ENCODE results near the gene RANBP3L. TPM values are rescaled to one million over a fixed set of nuclear protein-coding genes. Genes with fewer than 3 reads are reported as not detected.

Gene RANBP3L
- total and polyA plus RNA-seq, 9 of the 15 experiments (the other 6 are each of a cell fraction or from before 2014, with no cell fraction given): 0.01 to 0.06 TPM; not detected in 7

DNA sequence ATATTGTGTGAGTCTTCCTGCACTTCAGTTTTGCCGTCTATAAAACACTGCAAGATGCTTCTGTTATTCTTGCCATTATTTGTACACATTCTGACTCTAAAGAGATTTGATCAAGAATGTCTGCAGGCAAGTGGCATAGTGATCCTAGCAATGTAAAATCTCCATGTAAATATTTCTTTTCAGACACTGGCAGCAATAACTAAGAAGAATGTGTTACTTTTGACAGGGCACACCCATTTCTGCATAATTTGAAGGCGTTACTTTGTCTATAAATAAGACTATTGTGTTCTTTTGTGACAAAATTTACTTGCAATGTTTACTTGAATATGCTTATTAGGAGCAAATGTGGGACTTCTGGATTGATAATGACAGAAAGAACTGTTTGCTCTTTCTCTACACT lies 20.1 kb downstream of the RANBP3L start:
- in situ Hi-C loops (cut with MboI) (no loop called here), intact Hi-C loops (cut with micrococcal nuclease) (no loop called here)
- Histone ChIP-seq H3K9me1 (ENCODE audit: control insufficient read depth, insufficient read depth, low read length) (no peaks in the 10 kb centered on the region), H3K4me2 (ENCODE audit: insufficient read depth, low read length) (no peak overlapping the region), H3K9ac (ENCODE audit: insufficient read depth in 1 of 2, low read depth in 2 of 2, low read length in 2 of 2) (no peak overlapping the region), H2AFZ (ENCODE audit: low read depth, low read length) (no peak overlapping the region), H4K20me1 (replicated peaks; ENCODE audit: control insufficient read depth, insufficient read depth, low read length) (no peaks in the 10 kb centered on the region), H3K9me3 (replicated peaks; ENCODE audit: control insufficient read depth, insufficient read depth, low read depth, low read length) (no peaks in the 10 kb centered on the region), H3K27me3 (ENCODE audit: control insufficient read depth in 2 of 2, insufficient read depth in 2 of 2, low read length in 2 of 2) (no peaks in the 10 kb centered on the region), H3K36me3 (ENCODE audit: control insufficient read depth, insufficient read depth, low read length) (no peaks in the 10 kb centered on the region), H3K4me1 (replicated peaks in 1 of 2; ENCODE audit: control insufficient read depth in 2 of 2, insufficient read depth in 2 of 2, low read length in 2 of 2) (no peaks in the 10 kb centered on the region), H3K79me2 (ENCODE audit: control insufficient read depth, insufficient read depth, low read length) (no peaks in the 10 kb centered on the region), H3K4me3 (no peak overlapping the region), H3K27ac (ENCODE audit: extremely low read depth, low read depth, low read length) (no peak overlapping the region)
- 4% methylated on average over 2 of the region's 2 CpGs for WGBS (ENCODE audit: insufficient coverage, low coverage, missing lambda C conversion rate)
- POLR2A ChIA-PET: interaction anchor here (0.5 to 1.5 kb wide), 2 partner anchors 9 to 42 kb away, joined by 3 to 6 read pairs; no protein-coding TSS in a partner anchor
- CTCF ChIA-PET (ENCODE audit: low intra/inter-chr PET ratio): no interaction called here
- no peak for ATAC-seq
- DNase-seq (ENCODE audit: extremely low read depth in 1 of 4, low spot score in 3 of 4): no peak
- TF ChIP-seq, protein P1, sequence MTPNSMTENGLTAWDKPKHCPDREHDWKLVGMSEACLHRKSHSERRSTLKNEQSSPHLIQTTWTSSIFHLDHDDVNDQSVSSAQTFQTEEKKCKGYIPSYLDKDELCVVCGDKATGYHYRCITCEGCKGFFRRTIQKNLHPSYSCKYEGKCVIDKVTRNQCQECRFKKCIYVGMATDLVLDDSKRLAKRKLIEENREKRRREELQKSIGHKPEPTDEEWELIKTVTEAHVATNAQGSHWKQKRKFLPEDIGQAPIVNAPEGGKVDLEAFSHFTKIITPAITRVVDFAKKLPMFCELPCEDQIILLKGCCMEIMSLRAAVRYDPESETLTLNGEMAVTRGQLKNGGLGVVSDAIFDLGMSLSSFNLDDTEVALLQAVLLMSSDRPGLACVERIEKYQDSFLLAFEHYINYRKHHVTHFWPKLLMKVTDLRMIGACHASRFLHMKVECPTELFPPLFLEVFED (CRISPR knock-in tag; conservative IDR thresholded peaks at IDR 0.05): no peak
- TF ChIP-seq MAFG (tag; conservative IDR thresholded peaks at IDR 0.05) (no peak), BCL6 (CRISPR knock-in tag; IDR thresholded peaks at IDR 0.05) (no peak), KDM5B (IDR thresholded peaks at IDR 0.05; ENCODE audit: insufficient replicate concordance, low read depth, low read length) (no peak), CCAR2 (IDR thresholded peaks at IDR 0.05; ENCODE audit: low read depth, low read length) (no peak), ZBED1 (IDR thresholded peaks at IDR 0.05) (no peak), SRSF7 (optimal IDR thresholded peaks at IDR 0.05; ENCODE audit: low read depth, low read length) (no peak), PPARD (CRISPR knock-in tag; IDR thresholded peaks at IDR 0.05) (no peak), E2F5 (CRISPR knock-in tag; IDR thresholded peaks at IDR 0.05) (no peak), KAT7 (CRISPR knock-in tag; IDR thresholded peaks at IDR 0.05; ENCODE audit: borderline replicate concordance) (no peak)
- TF ChIP-seq, protein P2, sequence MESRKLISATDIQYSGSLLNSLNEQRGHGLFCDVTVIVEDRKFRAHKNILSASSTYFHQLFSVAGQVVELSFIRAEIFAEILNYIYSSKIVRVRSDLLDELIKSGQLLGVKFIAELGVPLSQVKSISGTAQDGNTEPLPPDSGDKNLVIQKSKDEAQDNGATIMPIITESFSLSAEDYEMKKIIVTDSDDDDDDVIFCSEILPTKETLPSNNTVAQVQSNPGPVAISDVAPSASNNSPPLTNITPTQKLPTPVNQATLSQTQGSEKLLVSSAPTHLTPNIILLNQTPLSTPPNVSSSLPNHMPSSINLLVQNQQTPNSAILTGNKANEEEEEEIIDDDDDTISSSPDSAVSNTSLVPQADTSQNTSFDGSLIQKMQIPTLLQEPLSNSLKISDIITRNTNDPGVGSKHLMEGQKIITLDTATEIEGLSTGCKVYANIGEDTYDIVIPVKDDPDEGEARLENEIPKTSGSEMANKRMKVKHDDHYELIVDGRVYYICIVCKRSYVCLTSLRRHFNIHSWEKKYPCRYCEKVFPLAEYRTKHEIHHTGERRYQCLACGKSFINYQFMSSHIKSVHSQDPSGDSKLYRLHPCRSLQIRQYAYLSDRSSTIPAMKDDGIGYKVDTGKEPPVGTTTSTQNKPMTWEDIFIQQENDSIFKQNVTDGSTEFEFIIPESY (CRISPR knock-in tag; IDR thresholded peaks at IDR 0.05): no peak
- TF ChIP-seq, protein P3, sequence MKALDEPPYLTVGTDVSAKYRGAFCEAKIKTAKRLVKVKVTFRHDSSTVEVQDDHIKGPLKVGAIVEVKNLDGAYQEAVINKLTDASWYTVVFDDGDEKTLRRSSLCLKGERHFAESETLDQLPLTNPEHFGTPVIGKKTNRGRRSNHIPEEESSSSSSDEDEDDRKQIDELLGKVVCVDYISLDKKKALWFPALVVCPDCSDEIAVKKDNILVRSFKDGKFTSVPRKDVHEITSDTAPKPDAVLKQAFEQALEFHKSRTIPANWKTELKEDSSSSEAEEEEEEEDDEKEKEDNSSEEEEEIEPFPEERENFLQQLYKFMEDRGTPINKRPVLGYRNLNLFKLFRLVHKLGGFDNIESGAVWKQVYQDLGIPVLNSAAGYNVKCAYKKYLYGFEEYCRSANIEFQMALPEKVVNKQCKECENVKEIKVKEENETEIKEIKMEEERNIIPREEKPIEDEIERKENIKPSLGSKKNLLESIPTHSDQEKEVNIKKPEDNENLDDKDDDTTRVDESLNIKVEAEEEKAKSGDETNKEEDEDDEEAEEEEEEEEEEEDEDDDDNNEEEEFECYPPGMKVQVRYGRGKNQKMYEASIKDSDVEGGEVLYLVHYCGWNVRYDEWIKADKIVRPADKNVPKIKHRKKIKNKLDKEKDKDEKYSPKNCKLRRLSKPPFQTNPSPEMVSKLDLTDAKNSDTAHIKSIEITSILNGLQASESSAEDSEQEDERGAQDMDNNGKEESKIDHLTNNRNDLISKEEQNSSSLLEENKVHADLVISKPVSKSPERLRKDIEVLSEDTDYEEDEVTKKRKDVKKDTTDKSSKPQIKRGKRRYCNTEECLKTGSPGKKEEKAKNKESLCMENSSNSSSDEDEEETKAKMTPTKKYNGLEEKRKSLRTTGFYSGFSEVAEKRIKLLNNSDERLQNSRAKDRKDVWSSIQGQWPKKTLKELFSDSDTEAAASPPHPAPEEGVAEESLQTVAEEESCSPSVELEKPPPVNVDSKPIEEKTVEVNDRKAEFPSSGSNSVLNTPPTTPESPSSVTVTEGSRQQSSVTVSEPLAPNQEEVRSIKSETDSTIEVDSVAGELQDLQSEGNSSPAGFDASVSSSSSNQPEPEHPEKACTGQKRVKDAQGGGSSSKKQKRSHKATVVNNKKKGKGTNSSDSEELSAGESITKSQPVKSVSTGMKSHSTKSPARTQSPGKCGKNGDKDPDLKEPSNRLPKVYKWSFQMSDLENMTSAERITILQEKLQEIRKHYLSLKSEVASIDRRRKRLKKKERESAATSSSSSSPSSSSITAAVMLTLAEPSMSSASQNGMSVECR (CRISPR knock-in tag; IDR thresholded peaks at IDR 0.05): no peak
- BruUV-seq (replicated peaks): no TSS peak
- FAIRE-seq: no peak

Data from K562 (cell line).